Spleen (tissue), 11 donors: ENCODE data around the gene TMEM140. TPM values are rescaled to one million over a fixed set of nuclear protein-coding genes. Genes with fewer than 3 reads are reported as not detected.

Source experiments
- DNase-seq: peaks from one replicate; pipeline ENCODE4 v3.0.0-alpha.2; 2020
- H3K27ac ChIP-seq, 8 donors: fragments of 200-600 bp; sonication (generic) in 7 of 8; 1 replicate in 4 of 8; 2 replicates in 4 of 8; pipeline versions ENCODE4 v1.5.0 to v1.8.0; 2016 to 2021; ENCODE audit warnings: inconsistent platforms in 4 of 8, mild to moderate bottlenecking in 4 of 8, moderate library complexity in 1 of 8
- H3K27me3 ChIP-seq, 7 donors: fragments of 200-600 bp; sonication (generic) in 6 of 7; replicated peaks in 1 of 7; 1 replicate in 4 of 7; 2 replicates in 3 of 7; pipeline versions ENCODE4 v1.5.0 to v1.8.0; 2016 to 2021; ENCODE audit warnings: inconsistent platforms in 3 of 7, mild to moderate bottlenecking in 1 of 7
- H3K36me3 ChIP-seq, 6 donors: fragments of 200-600 bp; sonication (generic) in 5 of 6; 1 replicate in 4 of 6; 2 replicates in 2 of 6; pipeline versions ENCODE4 v1.5.0 to v1.8.0; 2016 to 2021; ENCODE audit warnings: inconsistent platforms in 2 of 6
- H3K4me1 ChIP-seq, 6 donors: fragments of 200-600 bp; sonication (generic) in 5 of 6; 1 replicate in 3 of 6; 2 replicates in 3 of 6; pipeline versions ENCODE4 v1.5.0 to v1.8.0; 2016 to 2021; ENCODE audit warnings: inconsistent platforms in 3 of 6
- H3K4me3 ChIP-seq, 8 donors: fragments of 200-600 bp; sonication (generic) in 7 of 8; 1 replicate in 4 of 8; 2 replicates in 4 of 8; pipeline versions ENCODE4 v1.5.0 to v1.8.0; 2016 to 2021; ENCODE audit warnings: inconsistent platforms in 4 of 8, mild to moderate bottlenecking in 4 of 8, moderate library complexity in 2 of 8
- H3K9me3 ChIP-seq, 8 donors: fragments of 200-600 bp; sonication (generic) in 7 of 8; 1 replicate in 4 of 8; 2 replicates in 4 of 8; pipeline versions ENCODE4 v1.5.0 to v1.8.0; 2016 to 2021; ENCODE audit warnings: inconsistent platforms in 4 of 8
- POLR2A ChIP-seq, 3 donors: fragments of 450-650 bp; IDR thresholded peaks; one replicate each; pipeline ENCODE4 v1.5.1; 2017; ENCODE audit warnings: antibody characterized with exemption in 3 of 3, mild to moderate bottlenecking in 1 of 3
- POLR2AphosphoS5 ChIP-seq, 3 donors: sonication (generic); formaldehyde crosslinking; IDR thresholded peaks; one replicate each; pipeline ENCODE4 v1.5.1; 2017; ENCODE audit warnings: antibody characterized with exemption in 3 of 3
- WGBS, 5 donors: extraction: QIAGEN DNeasy Blood & Tissue Kit in 3 of 5; methylation state at CpG; one replicate each; pipeline versions ENCODE4 v1.1.5 to v1.1.7; 2013 to 2018; 5-methylcytosine and 5-hydroxymethylcytosine counted together
- intact Hi-C: fragments of 100-400 bp; cut with DNase I; formaldehyde crosslinking; loops from one replicate; pipeline ENCODE4 v1.15.0; 2023; ENCODE audit warnings: low total_unique reads
- polyA plus RNA-seq, 3 donors: library from polyadenylated mRNA; stranded (reverse); fragments of 200-250 nt; gene quantifications; one replicate each; pipeline ENCODE4 v1.2.1, GENCODE V29; 2013
- total RNA-seq, 7 donors: library from RNA; depleted of rRNA in 3 of 7; stranded (reverse); fragments of >200 nt in 3 of 7; fragmentation: NEBNext Ultra II Directional in 4 of 7; extraction: Animal tissue kit (Norgen Biotek cat#: 25700) in 4 of 7; gene quantifications; one replicate each; pipeline versions ENCODE4 v1.1.0 to v1.2.1, GENCODE V29; 2016 to 2021
- TF ChIP-seq, protein P1 (sequence below), 11 experiments: fragments of 200-600 bp in 7 of 11; fragments of 450-650 bp in 4 of 11; sonication (generic) in 4 of 11; IDR thresholded peaks in 8 of 11; conservative IDR thresholded peaks in 3 of 11; 1 replicate in 7 of 11; 2 replicates in 4 of 11; pipeline versions ENCODE4 v1.4.0 to v1.8.0; 2016 to 2021; ENCODE audit warnings: antibody characterized with exemption in 11 of 11, inconsistent platforms in 4 of 11, mild to moderate bottlenecking in 1 of 11
- donor health status: healthy with polysubstance abuse.
- donor health status: DM: no; HTN: no; CAD: no; lungs with moderate emphysema.
- donor health status: DM: no; HTN: no; CAD: no.
- donor health status: Bipolar disorder and iron deficiency.
- donor health status: healthy.
- donor health status: DM: no; HTN: no; CAD: no.
- donor health status: DM: yes; HTN: yes; CAD: no.

TMEM140 gene
- total and polyA plus RNA-seq, 10 donors, result 7.0 to 76.1 (median 43.4) TPM

DNA sequence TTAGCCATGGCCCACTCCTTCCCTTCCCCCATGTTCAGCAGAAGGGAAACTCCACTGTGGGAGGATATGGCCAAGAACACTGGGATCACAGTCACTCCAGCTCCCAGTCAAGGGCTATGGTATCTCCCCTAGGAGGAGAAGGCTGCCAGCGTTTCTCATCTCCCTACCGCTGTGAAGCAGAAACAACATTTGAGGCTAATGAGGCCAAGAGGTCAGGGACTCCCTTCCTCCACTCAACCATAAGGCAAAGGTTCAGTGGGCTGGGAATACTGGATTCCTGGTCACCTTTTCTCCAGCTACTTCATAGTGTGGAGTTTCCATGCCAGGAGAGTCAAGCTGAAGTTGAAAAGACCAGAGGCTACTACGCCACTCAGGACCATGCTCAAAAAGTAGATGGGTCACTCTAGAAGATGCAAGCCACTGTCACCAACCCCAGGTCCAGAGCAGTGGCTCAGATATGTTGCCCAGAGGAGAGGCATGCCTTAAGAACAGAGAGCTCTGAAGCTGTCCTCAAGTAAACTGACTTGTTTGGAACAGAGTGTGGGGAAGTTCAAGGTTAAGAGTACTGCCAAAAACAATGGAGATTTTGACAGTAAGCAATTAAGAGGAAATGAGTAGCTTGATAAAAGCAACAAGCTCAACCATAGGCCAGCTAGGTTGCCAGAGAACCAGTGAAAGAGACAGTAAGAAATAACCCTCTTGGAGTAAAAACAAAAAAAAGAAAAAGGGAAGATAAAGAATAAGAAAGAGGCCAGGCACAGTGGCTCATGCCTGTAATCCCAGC lies 3.8 kb upstream of the TMEM140 start:
- Histone ChIP-seq H3K4me1 (peaks cover 14 to 49% (median 34%) of the 10 kb centered on the region in 6 donors), H3K9me3 (peaks cover 0 to 4% (median 0%) of the 10 kb centered on the region in 8 donors), H3K27me3 (no peaks in the 10 kb centered on the region), H3K27ac (peak overlapping the region; percentile 1 to 97 (median 58)), H3K4me3 (no peak overlapping the region), H3K36me3 (no peaks in the 10 kb centered on the region)
- DNase-seq, result no peak
- TF ChIP-seq, protein P1, sequence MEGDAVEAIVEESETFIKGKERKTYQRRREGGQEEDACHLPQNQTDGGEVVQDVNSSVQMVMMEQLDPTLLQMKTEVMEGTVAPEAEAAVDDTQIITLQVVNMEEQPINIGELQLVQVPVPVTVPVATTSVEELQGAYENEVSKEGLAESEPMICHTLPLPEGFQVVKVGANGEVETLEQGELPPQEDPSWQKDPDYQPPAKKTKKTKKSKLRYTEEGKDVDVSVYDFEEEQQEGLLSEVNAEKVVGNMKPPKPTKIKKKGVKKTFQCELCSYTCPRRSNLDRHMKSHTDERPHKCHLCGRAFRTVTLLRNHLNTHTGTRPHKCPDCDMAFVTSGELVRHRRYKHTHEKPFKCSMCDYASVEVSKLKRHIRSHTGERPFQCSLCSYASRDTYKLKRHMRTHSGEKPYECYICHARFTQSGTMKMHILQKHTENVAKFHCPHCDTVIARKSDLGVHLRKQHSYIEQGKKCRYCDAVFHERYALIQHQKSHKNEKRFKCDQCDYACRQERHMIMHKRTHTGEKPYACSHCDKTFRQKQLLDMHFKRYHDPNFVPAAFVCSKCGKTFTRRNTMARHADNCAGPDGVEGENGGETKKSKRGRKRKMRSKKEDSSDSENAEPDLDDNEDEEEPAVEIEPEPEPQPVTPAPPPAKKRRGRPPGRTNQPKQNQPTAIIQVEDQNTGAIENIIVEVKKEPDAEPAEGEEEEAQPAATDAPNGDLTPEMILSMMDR (IDR thresholded peaks at IDR 0.05 in 8 of 11, conservative IDR thresholded peaks at IDR 0.05 in 3 of 11), result no peak
- no peak for TF ChIP-seq POLR2AphosphoS5 (IDR thresholded peaks at IDR 0.05)
- no peak for TF ChIP-seq POLR2A (IDR thresholded peaks at IDR 0.05)
- 64 to 90% (median 76%) methylated on average over 3 of the region's 3 CpGs for WGBS, 5 donors
- intact Hi-C loops, result loop anchor here (10.0 kb wide), 1 partner anchor 149 kb away; no protein-coding TSS in a partner anchor

DNA sequence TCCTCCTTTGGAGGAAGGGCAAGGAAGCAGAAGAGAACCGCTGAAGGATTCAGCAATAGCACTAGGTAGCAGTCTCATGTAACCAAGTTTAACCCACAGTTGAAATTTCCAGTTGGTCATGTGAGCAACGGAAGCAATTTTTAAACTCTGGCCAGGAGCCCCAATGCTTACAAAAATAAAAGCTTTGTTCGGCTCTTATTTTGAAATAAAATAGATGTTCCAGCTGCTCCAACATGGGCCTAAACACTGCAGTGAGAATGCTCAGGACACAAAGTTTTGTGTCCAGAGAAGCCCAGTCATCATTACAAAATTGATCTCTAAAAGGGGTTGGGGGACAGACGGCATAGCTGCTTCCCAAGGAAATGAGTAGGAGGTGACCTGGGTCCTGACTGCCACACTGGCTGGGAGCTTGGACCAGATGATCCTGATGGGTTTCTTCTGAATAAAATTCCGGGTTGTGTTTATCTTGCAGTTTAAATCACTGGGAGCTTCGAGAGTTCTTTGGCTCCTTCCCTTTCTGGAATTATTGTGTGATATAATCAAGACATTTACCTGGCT lies 452 bp upstream of the TMEM140 start:
- H3K36me3 ChIP-seq, result peaks cover 0 to 12% (median 0%) of the 10 kb centered on the region in 6 donors
- H3K27me3 ChIP-seq, result no peaks in the 10 kb centered on the region
- peak overlapping the region; percentile 39 to 77 (median 52) for H3K4me3 ChIP-seq
- 0 to 5% (median 2%) methylated on average over 6 of the region's 6 CpGs for WGBS, 5 donors
- peaks cover 41 to 83% (median 68%) of the 10 kb centered on the region in 6 donors for H3K4me1 ChIP-seq
- intact Hi-C loops, result loop anchor here (10.0 kb wide), 1 partner anchor 153 kb away; no protein-coding TSS in a partner anchor
- no peak for DNase-seq
- peak overlapping the region; percentile 66 to 99 (median 96) for H3K27ac ChIP-seq
- no peaks in the 10 kb centered on the region for H3K9me3 ChIP-seq
- TF ChIP-seq, protein P1 (IDR thresholded peaks at IDR 0.05 in 8 of 11, conservative IDR thresholded peaks at IDR 0.05 in 3 of 11), result no peak
- TF ChIP-seq POLR2A (IDR thresholded peaks at IDR 0.05) (no peak), POLR2AphosphoS5 (IDR thresholded peaks at IDR 0.05) (peak in 1 of 3 donors; percentile 19)

DNA sequence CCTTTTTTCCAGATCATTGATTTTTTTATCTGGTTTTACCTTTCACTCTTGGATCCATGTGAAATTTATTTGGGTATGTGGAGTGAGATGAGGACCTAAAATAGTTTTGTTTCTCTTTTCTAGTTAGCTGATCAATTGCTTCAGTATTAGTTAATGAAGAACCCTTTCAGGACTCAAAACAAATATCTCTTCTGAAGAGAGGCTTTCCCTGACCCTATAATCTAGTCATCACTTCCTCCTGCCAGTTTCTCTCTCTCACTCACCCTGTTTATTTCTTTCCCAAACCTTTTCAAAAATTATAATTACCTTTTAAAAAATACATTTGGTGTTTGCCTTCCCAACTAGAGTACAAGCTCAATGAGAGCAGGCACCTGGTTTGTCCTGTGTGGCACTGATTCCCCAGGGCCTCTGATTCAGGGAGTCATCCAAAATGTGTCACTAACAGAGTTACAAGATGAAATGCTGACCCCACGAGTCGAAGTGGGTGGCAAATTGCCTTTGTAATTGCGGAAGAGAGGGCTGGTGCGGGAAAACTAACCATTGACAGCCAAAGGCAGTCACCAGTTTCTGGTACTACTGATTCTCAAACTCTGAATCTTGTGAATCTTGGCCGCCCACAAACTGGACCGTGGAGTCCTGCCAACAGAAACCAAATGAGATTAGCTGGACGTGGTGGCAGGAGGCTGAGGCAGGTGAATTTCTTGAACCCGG lies 2.4 kb downstream of the TMEM140 start:
- Histone ChIP-seq H3K4me3 (peak overlapping the region in 7 of 8 donors; percentile 10 to 77 (median 51)), H3K36me3 (peaks cover 0 to 28% (median 0%) of the 10 kb centered on the region in 6 donors), H3K4me1 (peaks cover 38 to 92% (median 60%) of the 10 kb centered on the region in 6 donors), H3K27me3 (no peaks in the 10 kb centered on the region), H3K9me3 (peaks cover 3 to 26% (median 23%) of the 10 kb centered on the region in 8 donors), H3K27ac (peak overlapping the region; percentile 69 to 99 (median 96))
- WGBS, 5 donors, result 37 to 68% (median 58%) methylated on average over 8 of the region's 8 CpGs
- TF ChIP-seq POLR2AphosphoS5 (IDR thresholded peaks at IDR 0.05), result peak in 1 of 3 donors; percentile 64
- TF ChIP-seq, protein P1 (IDR thresholded peaks at IDR 0.05 in 8 of 11, conservative IDR thresholded peaks at IDR 0.05 in 3 of 11), result no peak
- intact Hi-C loops, result no loop called here
- no peak for DNase-seq
